NAMALWA (cell line): ENCODE measurements around the gene RAB7A.
"Not testable (repeated sequence)": the region's sequence is repeated elsewhere in the genome, so short reads cannot be mapped to it uniquely, and the experiment has no call there.

Experiments used
- DNase-seq: peaks from one replicate; pipeline ENCODE4 v3.0.0-alpha.2; 2015; ENCODE audit warnings: low spot score

The RAB7A gene

DNA sequence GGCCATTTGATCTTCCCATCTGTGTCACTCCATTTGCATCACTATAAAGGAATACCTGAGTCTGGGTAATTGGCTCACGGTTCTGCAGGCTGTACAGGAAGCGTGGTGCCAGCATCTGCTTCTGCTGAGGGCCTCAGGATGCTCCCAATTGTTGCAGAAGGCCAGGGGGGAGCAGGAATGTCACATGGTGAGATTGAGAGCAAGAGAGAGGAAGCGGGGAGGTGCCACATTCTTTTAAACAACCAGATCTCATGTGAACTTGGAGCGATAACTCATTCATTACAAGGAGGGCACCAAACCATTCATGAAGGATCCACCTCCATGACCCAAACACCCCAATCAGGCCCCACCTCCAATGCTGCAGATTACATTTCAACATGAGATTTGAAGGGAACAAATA, 13.1 kb upstream of the RAB7A start:
- no peak for DNase-seq

DNA sequence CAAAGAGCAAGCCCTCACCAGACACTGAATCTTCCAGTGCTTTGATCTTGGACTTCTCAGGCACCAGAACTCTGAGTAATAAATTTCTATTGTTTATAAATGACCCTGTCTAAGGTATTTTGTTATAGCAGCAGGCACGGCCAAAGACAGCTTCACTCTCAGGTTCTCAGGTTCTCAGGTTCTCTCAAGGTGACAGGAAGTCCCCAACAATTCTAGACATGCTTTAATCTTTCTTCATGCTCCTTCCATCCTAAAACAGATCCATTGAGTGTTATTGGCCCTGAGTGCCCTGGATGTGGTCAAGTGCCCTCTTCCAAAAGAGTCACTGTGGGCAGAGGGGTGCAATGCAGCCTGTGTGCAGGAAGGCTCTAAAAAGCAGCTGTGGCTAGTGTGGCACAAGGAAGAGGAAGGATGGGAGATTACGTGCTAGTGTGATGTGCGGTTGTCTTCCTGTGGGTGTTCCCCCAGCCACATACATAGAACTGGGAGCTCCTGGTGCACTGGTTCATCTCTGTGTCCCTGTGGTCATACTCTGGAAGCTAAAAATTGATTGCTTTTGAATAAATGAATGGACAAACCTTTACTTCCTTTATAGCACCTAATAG, 11.0 kb upstream of the RAB7A start:
- DNase-seq = no peak

GRCh38 chr3:128718892-128719291, 7.1 kb upstream of the RAB7A start:
- not testable (repeated sequence) for DNase-seq

DNA sequence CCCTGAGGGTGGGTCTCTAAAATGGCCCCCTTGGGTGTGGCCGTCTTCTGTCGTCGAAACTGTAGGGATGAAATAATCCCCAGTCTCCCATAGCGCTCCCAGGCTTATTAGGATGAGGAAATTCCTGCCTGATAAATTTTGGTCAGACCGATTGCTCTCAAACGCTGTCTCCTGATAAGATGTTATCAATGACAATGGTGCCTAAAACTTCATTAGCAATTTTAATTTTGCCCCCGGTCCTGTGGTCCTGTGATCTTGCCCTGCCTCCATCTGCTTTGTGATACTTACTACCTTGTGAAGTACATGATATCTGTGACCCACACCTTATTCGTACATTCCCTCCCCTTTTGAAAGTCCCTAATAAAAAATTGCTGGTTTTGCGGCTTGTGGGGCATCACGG, 5.1 kb upstream of the RAB7A start:
- DNase-seq = no peak

DNA sequence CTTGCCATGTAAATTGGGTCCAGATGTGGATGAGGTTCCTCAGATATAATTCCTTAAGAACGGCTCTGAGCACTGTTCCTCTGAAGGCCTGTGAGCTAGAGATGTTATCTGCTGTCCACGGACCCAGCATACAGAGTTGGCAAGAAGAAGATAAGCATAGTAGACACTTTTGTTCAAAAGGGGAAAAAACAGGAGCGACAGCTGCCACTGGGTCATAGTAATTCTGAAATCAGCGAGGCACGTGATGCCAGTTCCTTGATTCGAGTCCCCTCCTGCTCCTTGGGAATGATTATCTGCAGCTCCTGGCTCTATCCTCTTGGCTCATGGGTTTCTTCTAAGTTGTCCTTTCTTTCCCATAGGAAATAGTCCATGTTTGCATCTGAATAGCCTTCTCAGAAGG, 2.5 kb upstream of the RAB7A start:
- no peak for DNase-seq

DNA sequence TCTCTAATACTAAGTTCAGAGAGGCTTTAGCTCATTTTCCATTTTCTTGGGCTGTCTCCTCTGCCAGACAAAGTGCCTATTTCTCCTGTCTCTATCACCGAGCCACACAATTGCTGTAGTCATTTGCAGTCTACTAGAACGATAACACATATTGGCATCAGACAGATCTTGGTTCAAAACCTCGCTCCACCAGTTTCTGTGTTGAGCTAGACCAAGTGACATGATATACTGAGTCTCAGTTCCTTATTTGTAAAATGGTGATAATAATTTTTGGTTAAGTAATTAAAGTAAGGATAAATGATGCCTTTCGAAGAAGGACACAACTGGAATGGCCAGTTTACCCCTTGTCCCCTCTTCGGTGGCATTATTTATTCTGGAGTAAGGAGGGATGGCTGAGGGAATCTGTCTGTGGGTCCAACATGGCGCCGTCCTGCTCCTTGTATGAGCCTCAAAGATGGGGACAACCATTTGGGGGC, 398 bp upstream of the RAB7A start:
- DNase-seq = no peak

GRCh38 chr3:128727059-128727458, 1.1 kb downstream of the RAB7A start:
- no peak for DNase-seq

- DNase-seq = peak; percentile 44
These were observed 1.5 kb downstream of the RAB7A start for GRCh38 chr3:128727485-128727884.

GRCh38 chr3:128727996-128728395, 2.0 kb downstream of the RAB7A start:
- DNase-seq = no peak

DNA sequence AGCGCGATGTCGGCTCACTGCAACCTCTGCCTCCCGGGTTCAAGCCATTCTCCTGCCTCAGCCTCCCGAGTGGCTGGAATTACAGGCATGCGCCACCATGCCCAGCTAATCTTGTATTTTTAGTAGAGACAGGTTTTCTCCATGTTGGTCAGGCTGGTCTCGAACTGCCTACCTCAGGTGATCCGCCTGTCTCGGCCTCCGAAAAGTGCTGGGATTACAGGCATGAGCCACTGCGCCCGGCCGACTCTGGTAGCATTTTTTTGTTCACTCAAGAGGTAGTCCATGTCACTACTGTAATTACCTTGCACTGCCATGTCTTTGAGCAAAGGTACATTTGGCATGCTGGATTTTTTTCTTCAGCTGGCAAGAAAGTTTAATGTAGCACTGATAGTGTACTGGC, 2.5 kb downstream of the RAB7A start:
- DNase-seq = not testable (repeated sequence)

DNA sequence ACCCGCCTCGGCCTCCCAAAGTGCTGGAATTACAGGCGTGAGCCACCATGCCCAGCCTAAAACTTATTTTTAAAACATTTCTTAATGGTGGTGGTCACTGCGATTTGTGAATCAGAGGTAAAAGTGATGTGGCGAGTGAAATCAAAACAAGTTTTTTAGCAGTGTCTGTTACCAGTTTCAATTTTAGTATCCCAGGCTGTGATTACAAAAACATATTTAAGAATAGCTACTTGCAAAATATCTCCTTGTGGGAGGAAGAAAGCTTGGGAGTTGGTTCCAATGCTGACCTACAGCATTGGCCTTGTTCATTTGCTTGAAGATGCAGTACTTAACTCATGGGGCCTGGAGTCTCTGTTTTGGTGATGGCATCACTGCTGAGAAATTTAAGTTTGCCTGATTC, 4.5 kb downstream of the RAB7A start:
- no peak for DNase-seq

GRCh38 chr3:128734523-128735189, 8.7 kb downstream of the RAB7A start:
- no peak for DNase-seq

GRCh38 chr3:128735287-128735686, 9.3 kb downstream of the RAB7A start:
- DNase-seq = no peak

DNA sequence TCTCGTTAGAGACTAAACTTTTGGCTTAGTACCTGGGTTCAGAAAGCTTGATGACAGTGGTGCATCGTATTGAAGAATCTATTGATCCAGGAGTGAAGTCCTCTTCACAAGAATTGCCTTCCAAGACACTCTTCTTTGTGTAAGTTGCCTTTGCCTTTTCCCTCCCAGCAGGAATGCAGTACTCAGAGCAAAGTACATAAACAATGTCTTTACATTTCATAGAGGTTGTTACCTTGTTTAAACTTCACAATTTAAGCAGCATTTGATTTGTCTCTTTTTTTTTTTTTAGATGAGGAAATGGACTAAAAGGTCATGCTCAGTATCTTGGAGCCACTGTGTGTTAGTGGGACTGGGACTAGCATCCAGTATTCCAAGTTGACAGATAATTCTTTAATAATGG, 9.9 kb downstream of the RAB7A start:
- no peak for DNase-seq

DNA sequence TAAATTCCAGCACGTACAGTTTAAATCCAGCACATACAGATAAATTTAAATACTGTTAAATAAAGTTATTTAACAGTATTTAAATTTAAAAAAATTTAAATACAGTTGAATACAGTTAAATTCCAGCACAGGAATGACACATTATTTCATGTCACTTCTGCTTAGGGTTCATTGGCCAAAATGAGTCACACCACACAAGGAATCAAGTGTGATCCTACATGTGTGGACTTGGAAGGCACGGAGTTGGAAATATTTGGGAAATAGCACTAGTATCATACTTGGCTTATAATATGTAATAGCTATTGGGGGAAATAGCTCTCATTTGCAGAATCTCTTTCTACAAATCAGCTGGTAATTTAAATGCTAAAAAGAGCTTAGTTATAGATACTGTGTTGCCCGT, 10.6 kb downstream of the RAB7A start:
- DNase-seq = no peak

GRCh38 chr3:128740621-128741020, 14.6 kb downstream of the RAB7A start:
- DNase-seq = no peak

GRCh38 chr3:128742821-128743594, 17.0 kb downstream of the RAB7A start:
- DNase-seq = no peak

GRCh38 chr3:128745742-128746141, 19.8 kb downstream of the RAB7A start:
- no peak for DNase-seq

- DNase-seq = no peak
These were observed 20.9 kb downstream of the RAB7A start for GRCh38 chr3:128746881-128747280.

DNA sequence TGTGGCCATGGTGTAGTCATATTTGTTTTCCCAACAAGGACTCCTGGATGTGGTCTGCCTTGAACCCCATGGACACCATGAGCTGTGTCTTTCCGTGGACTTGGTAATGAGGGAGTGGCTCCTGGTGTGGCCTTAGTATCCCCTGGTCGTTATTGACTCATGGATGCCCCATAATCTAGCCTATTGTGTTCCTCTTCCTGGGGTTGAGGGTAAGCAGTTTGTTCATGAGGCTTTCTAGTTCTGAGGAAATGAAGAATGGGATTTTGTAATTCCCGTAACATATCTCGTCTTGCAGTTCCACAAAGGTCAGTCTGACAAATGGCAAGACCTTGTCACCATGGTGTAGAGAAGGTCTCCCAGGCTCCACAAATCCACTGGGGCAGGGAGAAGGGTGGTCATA, 22.6 kb downstream of the RAB7A start:
- no peak for DNase-seq

DNA sequence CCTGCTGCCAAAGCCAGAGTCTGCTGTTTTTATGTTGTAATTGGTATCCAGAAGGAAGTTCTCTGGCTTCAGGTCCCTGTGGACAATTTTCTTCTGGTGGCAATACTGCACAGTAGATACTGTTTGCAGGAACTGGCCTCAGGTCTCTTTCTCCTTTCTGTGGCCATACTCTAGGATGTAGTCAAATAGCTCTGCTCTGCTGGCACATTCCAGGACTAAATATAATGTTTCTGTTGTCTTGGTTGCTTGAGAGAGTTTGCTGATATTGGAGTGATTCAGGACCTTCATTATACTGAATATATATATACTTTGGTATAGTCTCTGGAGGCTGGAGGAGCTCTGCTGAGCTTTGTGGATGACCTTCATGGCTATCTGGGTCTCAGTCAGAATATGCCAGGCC, 23.1 kb downstream of the RAB7A start:
- no peak for DNase-seq

GRCh38 chr3:128749561-128749960, 23.6 kb downstream of the RAB7A start:
- not testable (repeated sequence) for DNase-seq

GRCh38 chr3:128753715-128754114, 27.7 kb downstream of the RAB7A start:
- DNase-seq = no peak
